GM15510 (cell line): ENCODE results near the gene KPNB1.

Experiments
- POLR2A ChIP-seq: IDR thresholded peaks from 3 replicates; pipeline ENCODE4 v1.6.1; 2011; ENCODE audit warnings: borderline replicate concordance; ENCODE audit not compliant: insufficient read length; ENCODE audit errors: extremely low read depth

KPNB1 gene

DNA sequence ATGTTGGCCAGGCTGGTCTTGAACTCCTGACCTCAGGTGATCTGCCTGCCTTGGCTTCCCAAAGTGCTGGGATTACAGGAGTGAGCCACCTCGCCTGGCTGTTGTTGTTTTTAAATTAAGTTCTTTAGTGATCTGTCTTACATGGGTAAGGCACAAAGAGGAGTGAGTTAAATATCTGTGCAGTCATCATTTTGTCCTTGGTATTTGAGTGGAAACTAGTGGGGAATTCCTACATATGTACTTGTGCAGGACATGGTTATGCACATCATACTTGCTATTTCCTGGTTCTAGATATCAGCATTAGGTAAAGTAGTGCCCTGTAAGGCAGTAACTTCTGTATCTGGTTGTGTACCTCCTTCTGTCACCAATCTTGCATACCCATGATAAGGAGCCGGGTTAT, 3.7 kb downstream of the KPNB1 start:
- TF ChIP-seq POLR2A = no peak

DNA sequence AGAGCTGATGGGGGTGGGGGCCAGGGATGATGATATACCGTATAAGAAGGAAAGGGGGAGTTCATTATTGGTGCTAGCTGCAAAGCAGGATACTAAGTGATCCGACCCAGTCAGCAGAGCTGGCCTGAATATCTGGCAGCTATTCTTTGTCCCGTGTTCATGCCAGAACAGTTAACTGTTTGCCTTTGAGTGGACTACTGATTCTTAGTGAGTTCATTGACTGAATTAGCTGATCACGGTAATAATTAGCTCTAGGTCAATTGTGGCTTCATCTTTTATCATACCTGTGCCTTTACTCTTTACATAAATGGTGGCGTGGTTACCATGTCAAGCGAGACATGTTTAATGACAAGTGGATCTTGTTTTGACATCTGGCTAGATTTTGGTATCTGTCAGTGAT, 5.3 kb downstream of the KPNB1 start:
- TF ChIP-seq POLR2A = no peak

DNA sequence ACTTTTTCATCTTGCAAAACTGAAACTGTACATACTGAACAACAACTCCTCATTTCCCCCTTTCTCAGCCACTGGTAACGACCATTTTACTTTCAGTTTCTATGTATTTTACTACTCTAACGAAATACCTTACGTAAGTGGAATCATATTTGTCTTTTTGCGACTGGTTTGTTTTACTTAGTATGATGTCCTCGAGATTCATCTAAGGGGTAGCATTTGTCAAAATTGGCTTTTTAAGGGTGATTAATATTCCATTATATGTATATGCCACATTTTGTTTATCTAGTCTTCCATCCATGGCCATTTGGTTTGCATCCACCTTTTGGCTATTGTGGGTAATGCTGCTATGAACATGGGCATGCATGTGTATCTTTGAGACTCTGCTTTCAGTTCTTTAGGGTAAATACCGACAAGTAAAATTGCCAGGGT, 10.4 kb downstream of the KPNB1 start:
- no peak for TF ChIP-seq POLR2A

DNA sequence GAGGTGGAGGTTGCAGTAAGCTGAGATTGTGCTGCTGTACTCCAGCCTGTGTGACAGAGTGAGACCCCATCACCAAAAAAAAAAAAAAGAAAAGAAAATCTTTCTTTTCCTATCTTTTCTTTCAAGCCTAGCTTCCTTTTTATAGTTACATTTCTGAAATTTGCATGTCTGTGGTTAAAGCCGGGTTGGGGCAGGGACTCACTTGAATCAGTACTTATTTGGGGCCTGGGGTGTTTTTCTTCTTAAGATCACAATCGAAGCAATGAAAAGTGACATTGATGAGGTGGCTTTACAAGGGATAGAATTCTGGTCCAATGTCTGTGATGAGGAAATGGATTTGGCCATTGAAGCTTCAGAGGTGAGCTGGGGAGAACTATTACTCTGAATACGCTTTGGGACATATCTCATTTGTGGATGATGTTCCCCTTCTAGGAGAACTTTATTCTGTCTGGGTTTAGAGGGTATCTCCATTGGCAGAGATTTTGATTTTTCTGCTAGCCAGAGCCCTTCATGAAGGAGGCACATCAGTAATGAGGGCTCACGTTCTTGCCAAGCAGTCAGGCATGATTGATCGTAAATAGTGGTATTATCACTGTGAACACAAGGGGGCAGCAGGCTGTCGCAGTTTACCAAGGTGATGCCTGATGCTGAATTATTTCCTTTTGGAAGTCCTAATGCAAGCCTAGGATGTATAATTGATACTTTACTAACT, 14.3 kb downstream of the KPNB1 start:
- TF ChIP-seq POLR2A = no peak

DNA sequence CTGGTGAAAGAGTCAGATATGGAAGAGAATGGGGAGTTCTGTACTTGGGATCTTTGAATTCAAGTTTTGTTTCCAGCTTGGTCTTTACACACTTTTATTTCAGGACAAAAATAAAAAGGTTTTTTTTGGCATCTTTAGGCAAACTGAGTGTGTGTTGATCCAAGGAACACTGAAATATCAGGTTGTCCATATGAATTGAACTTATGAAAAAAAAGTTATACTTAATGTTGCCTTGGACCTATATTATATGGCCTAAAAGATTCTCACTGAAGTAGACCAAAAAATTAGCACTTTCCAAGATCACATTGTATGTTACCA, 14.9 kb downstream of the KPNB1 start:
- TF ChIP-seq POLR2A = no peak

DNA sequence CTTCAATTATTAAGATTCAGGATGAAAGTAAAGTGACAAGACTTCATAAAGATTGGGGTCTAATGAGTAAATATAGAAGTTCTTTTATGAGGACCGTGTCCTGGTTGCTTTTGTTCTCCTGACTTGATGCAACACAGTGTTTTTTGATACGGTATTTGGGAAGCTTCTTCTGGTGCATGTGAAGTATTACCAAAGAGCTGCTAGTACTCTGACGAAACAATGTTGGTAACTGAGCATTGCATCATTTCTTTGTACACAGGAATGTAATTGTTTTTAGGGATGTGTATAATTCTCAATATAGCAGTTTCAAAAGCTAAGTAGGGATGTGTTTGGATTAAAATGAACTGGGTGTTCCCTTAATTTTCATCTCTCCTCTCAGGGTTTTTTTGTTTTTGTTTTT, 15.9 kb downstream of the KPNB1 start:
- no peak for TF ChIP-seq POLR2A

DNA sequence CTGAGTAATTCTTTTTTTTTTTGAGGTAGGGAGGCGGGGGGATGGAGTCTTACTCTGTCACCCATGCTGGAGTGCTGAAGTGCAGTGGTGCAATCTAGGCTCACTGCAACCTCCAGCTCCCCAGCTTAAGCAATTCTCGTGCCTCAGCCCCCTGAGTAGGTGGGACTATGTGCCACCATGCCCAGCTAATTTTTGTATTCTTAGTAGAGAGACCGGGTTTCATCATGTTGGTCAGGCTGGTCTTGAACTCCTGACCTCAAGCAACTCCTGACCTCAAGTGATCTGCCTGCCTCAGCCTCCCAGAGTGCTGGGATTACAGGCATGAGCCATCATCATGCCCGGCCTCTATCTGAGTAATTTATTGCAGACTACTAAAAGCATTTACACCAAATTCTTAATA, 19.4 kb downstream of the KPNB1 start:
- no peak for TF ChIP-seq POLR2A

DNA sequence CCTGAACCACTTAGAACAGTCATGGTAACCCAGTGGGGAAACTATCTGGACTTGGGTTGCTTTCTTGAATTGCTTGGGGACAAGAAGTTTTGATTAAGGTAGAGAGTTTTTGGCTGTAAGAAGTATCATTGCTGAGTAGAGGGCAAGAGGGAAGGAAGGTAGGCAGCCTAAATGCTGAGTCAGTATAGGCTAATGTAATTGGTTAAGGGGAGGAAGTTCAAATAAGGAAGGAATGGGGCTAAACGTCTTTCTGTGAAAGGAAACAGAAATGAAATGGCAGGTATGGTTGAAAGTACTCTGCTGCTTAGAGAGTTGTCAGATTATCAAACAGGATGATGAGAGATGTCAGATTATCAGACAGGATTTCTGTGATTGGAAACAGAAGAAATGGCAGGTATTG, 20.3 kb downstream of the KPNB1 start:
- no peak for TF ChIP-seq POLR2A

DNA sequence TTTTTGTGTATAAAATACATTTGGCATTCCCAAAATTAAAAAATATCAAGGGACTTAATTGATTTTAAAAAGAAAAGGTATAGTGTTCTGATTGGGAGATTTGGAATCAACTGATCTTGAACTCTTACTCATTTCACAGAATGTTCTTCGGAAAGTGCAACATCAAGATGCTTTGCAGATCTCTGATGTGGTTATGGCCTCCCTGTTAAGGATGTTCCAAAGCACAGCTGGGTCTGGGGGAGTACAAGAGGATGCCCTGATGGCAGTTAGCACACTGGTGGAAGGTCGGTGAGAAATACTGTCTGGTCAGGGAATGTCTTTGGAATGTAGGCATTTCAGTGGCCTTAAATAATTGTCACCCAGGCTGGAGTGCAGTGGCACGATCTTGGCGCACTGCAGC, 24.8 kb downstream of the KPNB1 start:
- TF ChIP-seq POLR2A = no peak

DNA sequence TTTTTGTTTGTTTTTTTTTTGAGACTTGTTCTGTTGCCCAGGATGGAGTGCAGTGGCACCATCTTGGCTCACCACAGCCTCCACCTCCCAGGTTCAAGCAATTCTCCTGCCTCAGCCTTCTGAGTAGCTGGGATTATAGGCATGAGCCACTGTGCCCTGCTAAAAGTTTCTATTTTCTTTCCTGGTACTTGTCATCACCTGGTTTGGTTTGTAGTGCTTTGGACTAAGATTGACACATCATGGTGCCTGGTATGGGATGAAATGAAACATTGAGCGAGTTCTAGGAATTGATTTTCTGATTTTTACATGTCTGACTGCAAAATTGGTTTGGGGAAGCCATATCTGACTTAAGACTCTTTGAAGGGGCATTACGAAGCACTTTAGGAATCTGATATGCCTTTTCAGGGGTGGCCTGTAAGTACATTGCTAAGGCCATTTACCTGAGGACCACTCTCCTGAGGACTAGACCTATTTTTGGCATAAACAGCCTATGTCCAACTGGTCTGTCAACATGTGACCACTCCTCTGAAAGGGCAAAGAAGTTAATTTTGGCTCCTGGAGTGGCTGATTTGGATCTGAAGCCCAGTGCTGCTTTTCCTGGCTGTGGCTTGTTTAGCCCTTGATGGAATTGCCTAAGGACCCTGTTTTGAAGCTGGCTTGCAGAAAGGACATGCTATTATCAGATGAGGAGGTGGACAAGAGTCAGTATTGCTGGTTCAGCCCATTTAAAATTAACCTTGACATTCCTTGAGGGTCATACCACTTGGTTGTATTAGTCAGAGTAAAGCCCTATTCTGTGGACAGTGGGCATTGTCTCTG, 25.9 kb downstream of the KPNB1 start:
- TF ChIP-seq POLR2A = no peak

DNA sequence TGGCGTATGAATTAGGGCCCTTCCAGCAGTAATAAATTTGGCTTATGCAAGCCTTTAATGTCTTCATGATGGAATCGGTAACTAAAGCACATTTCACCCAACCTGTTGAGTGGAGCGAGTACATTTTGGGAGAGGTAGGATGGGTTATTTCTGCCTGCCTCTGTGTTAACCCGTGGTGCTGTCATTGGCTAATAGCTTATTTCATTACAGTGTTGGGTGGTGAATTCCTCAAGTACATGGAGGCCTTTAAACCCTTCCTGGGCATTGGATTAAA, 26.4 kb downstream of the KPNB1 start:
- TF ChIP-seq POLR2A = no peak

DNA sequence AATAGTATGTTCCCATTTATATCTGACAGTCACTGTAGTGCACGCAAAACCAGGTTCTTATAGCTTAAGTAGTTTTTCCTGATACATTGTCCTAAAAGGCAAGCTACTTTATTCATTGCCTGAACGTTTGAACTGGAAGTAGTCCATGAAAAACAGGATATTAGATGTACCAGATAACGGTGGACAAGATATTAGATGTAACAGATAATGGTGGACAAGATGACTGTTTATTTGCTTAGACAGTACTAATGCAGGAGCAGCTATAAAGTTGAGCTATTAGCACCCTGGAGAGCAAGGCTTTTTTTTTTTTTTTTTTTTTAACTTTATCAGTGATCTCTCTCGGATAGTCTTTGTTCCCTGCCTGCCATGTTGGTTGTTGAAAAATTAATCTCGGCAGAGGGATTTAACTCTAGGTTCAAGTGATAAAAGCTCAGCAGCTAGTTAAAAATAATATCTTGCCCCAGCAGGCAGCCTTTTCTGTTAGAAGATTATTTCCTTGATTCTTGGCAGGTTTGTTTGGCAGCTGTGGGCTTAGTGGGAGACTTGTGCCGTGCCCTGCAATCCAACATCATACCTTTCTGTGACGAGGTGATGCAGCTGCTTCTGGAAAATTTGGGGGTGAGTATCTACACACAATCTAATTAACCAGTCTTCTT, 26.9 kb downstream of the KPNB1 start:
- no peak for TF ChIP-seq POLR2A

DNA sequence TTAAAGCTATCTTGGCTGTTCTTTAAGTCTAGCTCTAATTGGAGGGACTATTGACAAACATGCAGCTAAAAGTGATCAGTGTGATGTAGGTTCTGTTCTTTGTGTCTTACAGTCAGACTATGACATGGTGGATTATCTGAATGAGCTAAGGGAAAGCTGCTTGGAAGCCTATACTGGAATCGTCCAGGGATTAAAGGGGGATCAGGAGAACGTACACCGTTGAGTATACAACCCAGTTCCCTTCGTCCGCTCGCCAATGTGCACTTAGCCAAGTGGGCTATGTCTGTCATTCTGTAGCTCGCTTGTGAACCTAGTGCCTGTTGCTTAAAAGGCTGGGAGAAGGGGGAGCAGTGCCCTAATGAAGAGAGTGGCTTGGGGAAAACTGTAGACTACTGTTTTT, 28.5 kb downstream of the KPNB1 start:
- TF ChIP-seq POLR2A = no peak

DNA sequence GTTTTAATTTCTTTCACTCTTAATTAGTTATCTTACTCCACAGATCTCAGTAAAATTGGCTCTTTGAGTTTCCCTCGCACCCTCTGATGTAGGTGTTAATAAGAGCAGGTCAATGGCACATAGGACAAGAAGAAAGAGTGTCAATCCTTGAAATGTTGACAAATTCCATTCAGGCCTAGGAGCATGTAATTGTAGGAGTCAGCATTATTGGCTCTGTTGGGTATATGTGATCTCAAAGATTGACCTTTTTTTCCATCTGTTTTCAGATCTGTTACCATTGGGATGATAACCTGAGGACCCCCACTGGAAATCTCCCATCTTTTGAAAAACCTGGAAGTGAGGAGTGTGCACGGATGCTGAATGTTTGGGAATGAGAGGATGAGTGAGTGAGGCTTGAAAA, 32.4 kb downstream of the KPNB1 start:
- TF ChIP-seq POLR2A = no peak

DNA sequence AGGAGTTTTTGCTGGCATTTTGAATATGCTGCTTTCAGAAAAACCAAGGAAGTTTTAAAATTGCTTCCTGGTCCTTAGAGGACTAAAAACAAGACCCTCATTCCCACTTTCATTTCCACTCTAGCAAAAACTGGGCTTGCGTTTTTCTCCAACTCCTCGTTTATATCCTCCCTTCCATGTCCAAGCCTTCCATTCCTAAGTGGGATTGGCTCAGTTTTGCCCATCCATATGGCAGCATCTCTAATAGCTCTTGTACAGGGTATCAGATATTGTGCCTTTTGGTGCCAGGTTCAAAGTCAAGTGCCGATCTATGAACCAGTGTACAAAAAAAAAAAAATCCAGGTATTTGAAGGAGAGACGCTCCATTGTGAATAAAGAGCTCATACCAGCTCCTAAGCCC, 34.3 kb downstream of the KPNB1 start:
- TF ChIP-seq POLR2A = no peak

DNA sequence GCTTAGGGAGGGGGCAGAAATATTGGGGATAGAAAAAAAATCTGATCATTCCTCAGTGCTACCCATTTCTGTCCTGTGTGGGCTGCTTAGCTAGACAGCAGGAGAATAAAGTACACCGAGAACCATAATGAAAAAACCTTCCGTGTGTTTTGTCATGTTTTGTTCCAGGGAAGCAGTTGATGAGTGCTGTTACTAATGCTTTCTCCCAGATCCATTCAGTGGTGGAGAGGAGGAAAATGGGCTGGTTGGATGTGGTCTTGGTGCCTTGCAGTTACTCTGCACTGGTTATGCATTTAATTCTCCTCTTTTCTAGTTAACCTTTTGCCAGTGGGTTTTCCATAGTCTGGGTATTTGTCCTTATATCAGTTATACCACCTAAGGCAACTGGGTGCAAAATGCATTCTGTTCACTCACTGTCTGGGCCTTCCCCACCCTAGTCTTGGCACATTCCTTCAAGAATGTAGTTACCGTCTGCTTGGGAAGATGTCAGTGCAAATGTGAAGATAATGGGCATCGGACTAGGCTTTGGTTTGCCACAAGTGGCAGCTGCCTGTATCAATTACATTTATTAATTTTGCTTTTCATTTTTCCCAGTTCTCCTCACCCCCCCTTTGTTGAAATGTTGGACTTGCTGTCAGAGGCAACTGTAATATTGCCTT, 34.9 kb downstream of the KPNB1 start:
- no peak for TF ChIP-seq POLR2A

DNA sequence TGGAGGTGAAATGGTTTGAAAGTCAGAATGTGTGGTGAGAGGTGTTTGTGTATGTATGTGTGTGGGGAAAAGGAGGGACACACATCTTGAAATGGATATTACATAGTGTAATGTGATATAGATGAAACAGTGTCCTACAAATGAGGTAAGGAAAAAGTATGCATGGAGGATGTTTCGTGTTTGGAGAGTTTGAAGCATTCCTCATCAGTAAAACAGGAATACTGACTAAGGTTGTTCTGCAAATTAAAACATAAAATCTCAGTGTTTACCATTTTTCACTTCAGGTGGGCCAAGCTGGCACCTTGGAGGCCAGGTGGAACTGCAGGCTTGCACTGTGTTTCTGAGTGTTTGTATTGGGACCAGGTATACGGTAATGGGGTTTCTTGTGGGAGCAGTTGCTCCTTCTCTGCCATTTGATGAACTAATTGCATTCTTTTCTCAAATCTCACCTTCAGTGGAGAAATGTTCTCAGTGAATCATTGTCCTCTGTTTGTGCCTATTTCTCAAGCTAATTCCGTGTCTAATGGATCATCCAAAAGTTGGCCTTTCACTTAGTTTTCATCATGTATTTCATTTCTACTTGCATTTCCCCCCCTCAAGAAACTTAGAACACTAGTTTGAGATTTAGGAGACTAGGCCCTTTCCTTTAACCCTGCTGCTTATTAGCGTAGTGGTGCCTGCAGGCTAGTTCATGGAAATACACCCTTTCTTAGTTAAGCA, 36.0 kb downstream of the KPNB1 start:
- TF ChIP-seq POLR2A = no peak
